Measurements from ENCODE around the gene CLTB. TPM values are rescaled to one million over a fixed set of nuclear protein-coding genes. Genes with fewer than 3 reads are reported as not detected.

Gene CLTB
- total and polyA plus RNA-seq, 2 of the 4 experiments (the other 2 are of a cell fraction): 87.6 to 99.9 TPM

- Histone ChIP-seq H3K27ac (ENCODE audit: insufficient read depth, low read length) (no peak overlapping the region), H4K20me1 (ENCODE audit: insufficient read depth, low read length) (no peaks in the 10 kb centered on the region), H3K36me3 (ENCODE audit: control insufficient read depth, insufficient read depth, low read length) (peaks cover 35% of the 10 kb centered on the region), H3K9me3 (ENCODE audit: control insufficient read depth, insufficient read depth, low read length) (no peaks in the 10 kb centered on the region), H3K4me1 (ENCODE audit: control insufficient read depth, insufficient read depth, low read length) (peaks cover 3% of the 10 kb centered on the region; the same call in 1 of the 2 replicates), H4K5ac (ENCODE audit: low read depth, low read length) (no peak overlapping the region), H2BK15ac (ENCODE audit: low read depth, low read length) (no peak overlapping the region), H3K23ac (ENCODE audit: low read depth, low read length) (no peak overlapping the region), H2BK120ac (ENCODE audit: low read depth, low read length) (no peak overlapping the region), H2AK5ac (ENCODE audit: low read depth, low read length) (no peak overlapping the region), H2BK20ac (ENCODE audit: low read depth, low read length) (no peak overlapping the region), H3K9me1 (ENCODE audit: insufficient read depth, low read length) (peaks cover 4% of the 10 kb centered on the region; the same call in 1 of the 2 replicates), H2BK5ac (ENCODE audit: low read depth, low read length, poor library complexity, severe bottlenecking) (no peak overlapping the region), H4K8ac (ENCODE audit: low read depth in 2 of 2, low read length in 2 of 2) (no peak overlapping the region), H2AK9ac (replicated peaks; ENCODE audit: low read depth, low read length, poor library complexity) (no peak overlapping the region), H3K14ac (replicated peaks; ENCODE audit: low read depth, low read length) (no peak overlapping the region), H3K56ac (ENCODE audit: extremely low read depth, insufficient read depth, low read length) (no peak overlapping the region), H3K4me3 (ENCODE audit: insufficient read depth, low read depth, low read length) (no peak overlapping the region), H2AFZ (replicated peaks; ENCODE audit: low read length, poor library complexity) (no peak overlapping the region), H3K27me3 (ENCODE audit: control insufficient read depth, insufficient read depth, low read length) (no peaks in the 10 kb centered on the region), H3K4ac (ENCODE audit: low read depth, low read length) (no peak overlapping the region), H3K18ac (ENCODE audit: low read depth, low read length) (no peak overlapping the region), H4K91ac (ENCODE audit: insufficient read depth, low read depth, low read length) (no peak overlapping the region), H3K9ac (ENCODE audit: low read depth, low read length) (no peak overlapping the region), H3K4me2 (ENCODE audit: low read depth, low read length) (no peak overlapping the region), H3K79me1 (ENCODE audit: low read depth in 1 of 2, low read length in 2 of 2) (peaks cover 11 to 13% of the 10 kb centered on the region in 2 experiments)
- BruUV-seq (replicated peaks): no TSS peak
- intact Hi-C loops (cut with micrococcal nuclease): no loop called here
- in situ Hi-C loops (cut with MboI; ENCODE audit: low sequenced_read_pairs): no loop called here
- dilution Hi-C loops (cut with HindIII; ENCODE audit: low sequenced_read_pairs, unreplicated experiment): no loop called here
- ChIA-PET POLR2A (ENCODE audit: unreplicated experiment) (no interaction called here), CTCF (no interaction called here)
- no peak for DNase-seq
- no peak for ATAC-seq (ENCODE audit: low read depth)
- TF ChIP-seq CTCF (conservative IDR thresholded peaks at IDR 0.05; ENCODE audit: low read depth, low read length): no peak
- no peak for TF ChIP-seq SMC3 (IDR thresholded peaks at IDR 0.05; ENCODE audit: low read depth, low read length)
- TF ChIP-seq MXI1 (IDR thresholded peaks at IDR 0.05; ENCODE audit: borderline replicate concordance, low read depth, low read length): no peak
- TF ChIP-seq USF2 (IDR thresholded peaks at IDR 0.05; ENCODE audit: low read depth, low read length): no peak
- TF ChIP-seq ELK1 (IDR thresholded peaks at IDR 0.05; ENCODE audit: borderline replicate concordance, low read depth, low read length): no peak
- 100% methylated on average over 1 of the region's 8 CpGs; no CpG with 5 or more reads in 1 of the 2 experiments for WGBS, 2 experiments (ENCODE audit: extremely low coverage in 2 of 2, insufficient read length in 1 of 2)
Observed at GRCh38 chr5:176369934-176370711, 46.2 kb downstream of the CLTB start.

Data from IMR-90 (cell line).